ENCODE data around the gene ORM2.
"Not testable (repeated sequence)": the region's sequence is repeated elsewhere in the genome, so short reads cannot be mapped to it uniquely, and the experiment has no call there.

Gene ORM2

GRCh38 chr9:114315723-114316363 lies 13.8 kb upstream of the ORM2 start:
- no peak for TF ChIP-seq CTCF (IDR thresholded peaks at IDR 0.05; ENCODE audit: borderline replicate concordance, insufficient read depth, low read depth, low read length)
- no peak overlapping the region for H3K4me3 ChIP-seq (ENCODE audit: low read depth, low read length)

- no peak for TF ChIP-seq CTCF (IDR thresholded peaks at IDR 0.05; ENCODE audit: borderline replicate concordance, insufficient read depth, low read depth, low read length)
- no peak overlapping the region for H3K4me3 ChIP-seq (ENCODE audit: low read depth, low read length)
Measured at GRCh38 chr9:114316605-114317230, 13.0 kb upstream of the ORM2 start.

- no peak for TF ChIP-seq CTCF (IDR thresholded peaks at IDR 0.05; ENCODE audit: borderline replicate concordance, insufficient read depth, low read depth, low read length)
- no peak overlapping the region for H3K4me3 ChIP-seq (ENCODE audit: low read depth, low read length)
Measured at GRCh38 chr9:114317665-114318357, 11.9 kb upstream of the ORM2 start.

GRCh38 chr9:114318416-114318815 lies 11.3 kb upstream of the ORM2 start:
- H3K4me3 ChIP-seq (ENCODE audit: low read depth, low read length), result no peak overlapping the region
- TF ChIP-seq CTCF (IDR thresholded peaks at IDR 0.05; ENCODE audit: borderline replicate concordance, insufficient read depth, low read depth, low read length), result no peak

- no peak for TF ChIP-seq CTCF (IDR thresholded peaks at IDR 0.05; ENCODE audit: borderline replicate concordance, insufficient read depth, low read depth, low read length)
Measured at GRCh38 chr9:114319147-114319546, 10.5 kb upstream of the ORM2 start.

GRCh38 chr9:114320710-114321109 lies 9.0 kb upstream of the ORM2 start:
- H3K4me3 ChIP-seq (ENCODE audit: low read depth, low read length), result not testable (repeated sequence)

More at GRCh38 chr9:114319147-114319546, 10.5 kb upstream of the ORM2 start:
- H3K4me3 ChIP-seq (ENCODE audit: low read depth, low read length), result no peak overlapping the region

GRCh38 chr9:114321759-114322158 lies 7.9 kb upstream of the ORM2 start:
- H3K4me3 ChIP-seq (ENCODE audit: low read depth, low read length), result no peak overlapping the region
- no peak for TF ChIP-seq CTCF (IDR thresholded peaks at IDR 0.05; ENCODE audit: borderline replicate concordance, insufficient read depth, low read depth, low read length)

- not testable (repeated sequence) for H3K4me3 ChIP-seq (ENCODE audit: low read depth, low read length)
Measured at GRCh38 chr9:114322160-114322818, 7.4 kb upstream of the ORM2 start.

- H3K4me3 ChIP-seq (ENCODE audit: low read depth, low read length), result not testable (repeated sequence)
Measured at GRCh38 chr9:114322831-114323531, 6.7 kb upstream of the ORM2 start, which contains the start of gene ORM1. Gene ORM1, plus strand, starts transcription at chr9:114323098. Its CDS starts 36 bp downstream, at chr9:114323134.

- H3K4me3 ChIP-seq (ENCODE audit: low read depth, low read length), result not testable (repeated sequence)
Measured at GRCh38 chr9:114323849-114324248, 5.8 kb upstream of the ORM2 start.
